GM19397 (cell line): Measurements from ENCODE around the gene CTSK.
"Not testable (repeated sequence)": the region's sequence is repeated elsewhere in the genome, so short reads cannot be mapped to it uniquely, and the experiment has no call there.

ENCODE experiments used
- ATAC-seq: cut with Tn5 transposase; IDR thresholded peaks from one replicate; pipeline ENCODE4 v1.9.1; 2021; ENCODE audit warnings: mild to moderate bottlenecking, moderate library complexity; ENCODE audit not compliant: unreplicated experiment

The CTSK gene

GRCh38 chr1:150807249-150808023, 624 bp downstream of the CTSK start:
- no peak for ATAC-seq

GRCh38 chr1:150805899-150806298, 2.2 kb downstream of the CTSK start:
- no peak for ATAC-seq

- no peak for ATAC-seq
Measured at GRCh38 chr1:150804671-150805070, 3.4 kb downstream of the CTSK start.

- no peak for ATAC-seq
Measured at GRCh38 chr1:150799089-150799488, 9.0 kb downstream of the CTSK start.

GRCh38 chr1:150798525-150798924, 9.5 kb downstream of the CTSK start:
- no peak for ATAC-seq

GRCh38 chr1:150796374-150796773, 11.7 kb downstream of the CTSK start:
- ATAC-seq, result no peak

- not testable (repeated sequence) for ATAC-seq
Measured at GRCh38 chr1:150793778-150794177, 14.3 kb downstream of the CTSK start.

- no peak for ATAC-seq
Measured at GRCh38 chr1:150793221-150793620, 14.8 kb downstream of the CTSK start.

GRCh38 chr1:150791585-150791984, 16.5 kb downstream of the CTSK start:
- no peak for ATAC-seq

- ATAC-seq, result no peak
Measured at GRCh38 chr1:150789396-150789795, 18.7 kb downstream of the CTSK start.

- no peak for ATAC-seq
Measured at GRCh38 chr1:150788946-150789345, 19.1 kb downstream of the CTSK start.

- no peak for ATAC-seq
Measured at GRCh38 chr1:150787455-150787854, 20.6 kb downstream of the CTSK start.

GRCh38 chr1:150780510-150780909, 27.6 kb downstream of the CTSK start:
- no peak for ATAC-seq

GRCh38 chr1:150778409-150778808, 29.7 kb downstream of the CTSK start:
- no peak for ATAC-seq

GRCh38 chr1:150777544-150777943, 30.5 kb downstream of the CTSK start:
- ATAC-seq, result no peak

GRCh38 chr1:150775931-150776505, 32.0 kb downstream of the CTSK start:
- not testable (repeated sequence) for ATAC-seq

GRCh38 chr1:150775276-150775675, 32.8 kb downstream of the CTSK start:
- no peak for ATAC-seq

- ATAC-seq, result no peak
Measured at GRCh38 chr1:150772326-150772725, 35.7 kb downstream of the CTSK start.

- ATAC-seq, result not testable (repeated sequence)
Measured at GRCh38 chr1:150767704-150768103, 40.4 kb downstream of the CTSK start.

- ATAC-seq, result not testable (repeated sequence)
Measured at GRCh38 chr1:150765977-150766301, 42.1 kb downstream of the CTSK start.

- peak; percentile 86 for ATAC-seq
Measured at GRCh38 chr1:150765296-150765976, 42.6 kb downstream of the CTSK start, which contains the start of gene CTSS. TSS of gene CTSS (minus strand) at chr1:150765778. CDS start at chr1:150764763, 1,015 bp downstream.

GRCh38 chr1:150764617-150765101, 43.4 kb downstream of the CTSK start:
- no peak for ATAC-seq
